Mucosa of gallbladder (tissue), 1 donor: Measurements from ENCODE around the gene MOSMO. TPM values are rescaled to one million over a fixed set of nuclear protein-coding genes. Genes with fewer than 3 reads are reported as not detected.
"Not testable (repeated sequence)": the region's sequence is repeated elsewhere in the genome, so short reads cannot be mapped to it uniquely, and the experiment has no call there.

ENCODE experiments used
- DNase-seq: peaks from one replicate; pipeline ENCODE4 v3.0.0-alpha.2; 2020; ENCODE audit warnings: low spot score
- total RNA-seq: library from RNA; stranded (reverse); gene quantifications from one replicate; pipeline ENCODE4 v1.2.1, GENCODE V29; 2021
- donor health status: DM: no; HTN: no; CAD: no.

MOSMO gene
- total RNA-seq, result 11.3 TPM

DNA sequence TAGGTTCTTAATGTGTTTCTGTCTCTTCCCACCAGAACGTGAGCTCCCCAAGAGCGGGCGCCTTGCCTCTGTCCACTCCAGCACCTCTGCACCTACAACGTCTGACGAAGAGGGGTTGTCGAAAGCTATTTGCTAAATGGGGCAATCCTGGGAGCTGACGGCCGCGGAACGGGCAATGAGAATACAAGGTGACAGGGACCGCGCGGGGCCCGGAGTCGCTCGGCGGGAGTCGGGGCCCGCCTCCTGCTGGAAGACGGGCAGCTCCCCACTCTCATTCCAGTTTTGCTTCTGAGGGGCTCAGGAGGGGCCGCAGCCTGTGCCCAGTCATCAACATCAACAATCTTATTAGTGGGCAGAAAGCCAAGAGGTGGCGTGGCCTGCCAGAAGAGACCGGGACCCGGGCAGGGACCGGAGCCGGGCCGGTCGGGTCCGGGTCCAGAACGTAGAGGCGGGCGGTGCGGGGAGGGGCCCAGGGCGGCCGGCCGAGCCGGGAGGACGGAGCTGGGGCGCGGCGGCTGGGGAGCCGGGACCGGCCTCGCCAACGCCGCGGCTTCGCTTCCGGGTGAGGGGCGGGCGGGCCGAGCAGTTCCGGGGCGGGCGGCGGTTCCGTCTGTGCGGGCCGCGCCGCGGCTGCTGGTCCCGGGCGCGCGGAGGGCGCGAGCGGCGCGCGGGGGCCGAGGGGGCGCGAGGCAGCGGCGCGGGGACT is at the start of gene MOSMO:
MOSMO (plus strand) TSS at position 603 of the 706 bp plus-strand sequence. CDS start 191 bp downstream, outside the sequence.
- peak; percentile 60 for DNase-seq

DNA sequence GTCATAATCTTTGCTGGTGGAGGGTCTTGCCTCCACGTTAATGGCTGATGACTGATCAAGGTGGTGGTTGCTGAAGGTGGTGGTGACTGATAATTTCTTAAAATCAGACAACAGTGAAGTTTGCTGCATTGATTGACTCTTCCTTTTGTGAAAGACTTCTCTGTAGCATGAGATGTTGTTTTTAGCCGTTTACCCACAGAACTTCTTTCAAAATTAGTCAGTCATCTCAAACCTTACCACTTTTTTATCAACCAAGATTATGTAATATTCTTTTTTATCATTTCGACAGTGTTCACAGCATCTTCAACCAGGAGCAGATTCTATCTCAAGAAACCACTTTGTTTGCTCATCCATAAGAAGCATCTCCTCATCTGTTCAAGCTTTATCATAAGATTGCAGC is 48.9 kb upstream of the MOSMO start:
- DNase-seq, result no peak

DNA sequence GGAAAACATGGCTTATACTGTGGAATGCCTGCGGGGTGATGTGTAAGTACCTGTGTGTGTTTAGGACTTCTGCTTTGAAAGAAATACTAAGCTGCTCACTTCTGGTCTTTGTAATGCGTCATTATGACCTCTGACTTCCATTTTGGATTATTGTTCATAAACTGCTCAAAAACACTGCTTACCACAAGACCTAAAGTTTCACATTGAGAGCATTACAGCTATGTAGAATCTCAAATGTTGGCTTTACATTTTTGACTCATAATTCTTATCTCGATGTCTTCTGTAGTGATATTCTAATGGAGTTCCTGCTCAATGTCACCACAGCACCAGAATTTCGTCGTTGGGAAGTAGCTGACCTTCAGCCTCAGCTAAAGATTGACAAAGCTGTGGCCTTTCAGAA is 45.4 kb upstream of the MOSMO start:
- DNase-seq, result no peak

DNA sequence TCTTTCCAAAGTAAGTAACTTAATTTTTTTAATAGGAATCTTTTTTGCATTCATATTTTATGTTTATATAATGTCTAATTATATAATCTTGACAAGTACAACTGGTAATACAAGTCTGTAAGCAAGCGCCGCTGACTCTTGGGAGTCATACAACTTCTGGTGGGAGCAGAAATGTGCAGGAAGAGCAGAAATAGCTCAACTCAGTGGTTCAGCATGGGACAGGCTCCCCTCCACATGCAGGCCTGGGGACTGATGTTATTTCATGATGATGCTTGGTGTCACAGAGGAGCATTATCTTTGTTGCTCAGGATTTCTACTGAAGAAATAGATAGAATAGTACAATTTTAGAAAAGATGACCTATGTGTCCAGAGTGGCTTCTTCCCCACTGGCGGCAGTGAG is 44.0 kb upstream of the MOSMO start:
- DNase-seq, result no peak

DNA sequence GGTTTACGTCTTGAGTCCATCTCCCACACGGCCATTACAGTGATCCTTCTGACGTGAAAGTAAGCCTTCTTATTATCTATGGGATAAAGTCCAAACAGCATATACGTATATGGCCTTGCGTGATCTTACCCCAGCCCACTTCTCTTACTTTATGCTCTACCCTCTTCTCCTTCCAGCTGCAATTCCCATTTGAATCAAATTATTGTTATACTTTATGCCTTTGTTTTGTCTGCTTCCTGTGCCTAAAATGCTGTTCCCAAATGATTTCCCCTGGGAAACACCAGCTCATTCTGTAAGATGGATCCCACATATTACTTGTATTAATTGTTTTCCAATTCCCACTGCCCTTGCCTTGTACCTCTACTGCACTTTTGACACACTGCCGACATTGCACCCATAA is 43.6 kb upstream of the MOSMO start:
- no peak for DNase-seq

DNA sequence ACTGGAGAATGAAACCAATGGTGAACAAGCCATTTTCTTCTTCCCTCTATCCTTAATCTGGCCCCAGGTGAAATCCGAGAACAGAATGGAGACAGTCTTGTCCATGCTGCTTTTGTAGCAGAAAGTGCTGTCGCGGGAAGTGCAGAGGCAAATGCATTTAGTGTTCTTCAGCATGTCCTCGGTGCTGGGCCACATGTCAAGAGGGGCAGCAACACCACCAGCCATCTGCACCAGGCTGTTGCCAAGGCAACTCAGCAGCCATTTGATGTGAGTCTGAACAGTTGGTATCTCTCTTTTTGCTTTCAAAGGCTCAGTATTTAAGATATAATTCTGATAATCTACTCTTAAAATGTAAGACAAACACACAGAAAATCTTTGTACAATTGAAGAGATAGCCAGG is 36.1 kb upstream of the MOSMO start:
- no peak for DNase-seq

DNA sequence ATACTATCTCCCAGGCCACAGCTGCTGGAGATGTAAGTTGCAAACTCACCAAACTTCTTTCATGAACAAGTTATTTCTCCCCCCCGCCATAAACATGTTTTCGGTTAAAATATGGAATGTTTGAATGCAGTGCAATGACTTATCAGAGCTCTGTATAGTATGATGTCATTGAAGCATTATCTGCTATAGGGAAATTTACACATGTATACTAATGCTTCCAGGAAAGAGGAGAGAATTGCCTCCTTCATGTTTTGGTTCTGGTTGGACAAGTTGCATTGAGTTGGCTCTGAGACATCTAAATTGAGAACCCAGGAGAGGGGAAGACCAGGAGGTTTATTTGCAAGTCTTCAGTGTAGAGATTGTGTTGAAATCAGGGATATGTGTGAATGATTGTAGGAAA is 34.0 kb upstream of the MOSMO start:
- no peak for DNase-seq

DNA sequence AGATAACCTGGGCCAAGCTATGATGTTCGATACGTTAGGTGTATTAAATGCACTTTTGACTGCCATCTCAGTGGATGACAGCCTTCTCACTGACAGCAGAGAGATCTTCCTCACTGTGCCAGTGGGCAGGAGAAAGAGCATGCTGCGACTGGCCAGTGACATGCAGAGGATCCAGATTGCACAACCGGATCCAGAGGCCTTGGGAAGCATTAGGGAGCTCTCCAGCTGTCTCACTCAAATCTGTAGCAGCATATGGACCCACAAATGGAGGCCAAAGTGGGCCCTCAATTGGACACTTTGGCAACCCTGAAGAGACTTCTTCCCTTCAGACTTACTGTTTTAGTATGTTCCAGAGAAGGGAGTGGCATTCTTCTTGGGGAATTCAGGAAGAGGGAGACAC is 27.9 kb upstream of the MOSMO start:
- DNase-seq, result no peak

DNA sequence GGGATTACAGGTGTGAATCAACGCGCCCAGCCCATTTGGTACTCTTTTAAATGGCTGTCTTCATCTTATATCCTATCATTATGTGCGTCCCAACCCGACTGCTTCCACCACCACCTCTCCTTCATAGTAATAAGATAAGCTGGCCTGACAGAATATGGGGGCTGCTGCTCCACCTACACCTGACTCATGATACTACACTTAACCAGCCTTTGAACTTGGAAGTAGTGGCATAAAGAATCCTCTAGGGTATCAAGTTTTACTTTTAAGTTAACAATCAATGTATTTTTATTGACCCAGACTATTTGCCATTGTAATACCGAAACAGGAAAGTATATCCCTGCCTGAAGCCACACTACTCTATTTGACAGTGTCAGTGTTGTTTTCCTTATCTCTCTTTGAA is 25.8 kb upstream of the MOSMO start:
- DNase-seq, result no peak

DNA sequence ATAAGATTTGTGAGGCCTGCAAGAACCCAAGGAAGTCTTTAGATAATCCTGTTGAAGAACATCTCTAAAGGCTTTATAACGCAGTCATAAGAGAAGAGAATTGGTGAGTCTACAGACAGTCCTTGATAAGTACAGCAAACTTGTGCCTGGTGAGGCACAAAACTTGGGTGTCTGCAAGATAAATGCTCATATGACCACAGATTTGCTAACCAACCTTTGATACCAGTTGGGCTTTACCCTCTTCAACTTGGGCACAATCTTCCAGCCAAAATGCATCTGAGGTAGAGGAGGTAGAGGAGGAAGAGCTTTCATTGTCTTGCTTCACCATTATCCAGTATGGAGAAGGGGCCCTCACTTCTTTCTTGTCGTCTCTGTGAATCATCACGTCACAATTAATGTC is 23.8 kb upstream of the MOSMO start:
- DNase-seq, result no peak

DNA sequence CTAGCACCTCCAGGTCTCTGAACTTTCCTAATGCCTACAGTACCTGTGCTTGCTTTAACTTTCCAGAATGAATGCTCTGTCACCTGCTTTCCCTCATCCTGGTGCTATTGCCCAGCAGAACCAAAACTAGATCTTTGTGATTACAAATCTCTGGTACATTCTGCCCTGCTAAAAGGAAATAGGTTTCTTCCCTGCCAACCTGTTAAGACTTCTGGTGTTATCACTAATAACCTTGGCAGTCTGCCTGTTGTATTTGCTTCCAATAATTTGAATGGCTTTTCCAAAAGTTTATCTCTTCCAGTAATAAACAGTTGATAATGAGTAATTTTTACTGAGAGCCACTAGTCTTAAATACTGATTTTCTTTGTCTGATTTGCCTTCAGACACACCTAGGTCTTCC is 22.4 kb upstream of the MOSMO start:
- no peak for DNase-seq

DNA sequence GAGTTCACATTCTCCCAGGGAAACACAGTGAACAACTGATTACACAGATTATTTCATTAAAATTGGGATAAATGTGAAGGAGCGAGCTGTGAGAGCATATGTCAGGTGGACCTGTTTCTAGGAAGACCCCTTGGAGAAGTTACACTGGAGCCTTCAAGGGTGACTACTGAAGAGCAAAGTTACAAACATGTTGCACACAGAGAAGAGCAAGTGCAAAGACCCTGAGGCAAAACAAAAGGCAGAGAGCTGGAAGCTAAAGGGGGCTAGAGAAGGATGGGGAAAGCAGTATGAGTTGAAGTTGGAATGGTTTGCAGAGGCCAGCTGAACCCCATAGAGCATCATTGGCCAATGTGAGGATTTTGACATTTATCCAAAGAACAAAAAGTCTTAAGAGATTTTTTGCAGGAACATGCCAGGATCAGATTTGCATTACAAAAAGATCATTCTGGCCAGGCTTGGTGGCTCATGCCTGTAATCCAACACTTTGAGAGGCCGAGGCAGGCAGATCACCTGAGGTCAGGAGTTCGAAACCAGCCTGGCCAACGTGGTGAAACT is 21.1 kb upstream of the MOSMO start:
- DNase-seq, result no peak

DNA sequence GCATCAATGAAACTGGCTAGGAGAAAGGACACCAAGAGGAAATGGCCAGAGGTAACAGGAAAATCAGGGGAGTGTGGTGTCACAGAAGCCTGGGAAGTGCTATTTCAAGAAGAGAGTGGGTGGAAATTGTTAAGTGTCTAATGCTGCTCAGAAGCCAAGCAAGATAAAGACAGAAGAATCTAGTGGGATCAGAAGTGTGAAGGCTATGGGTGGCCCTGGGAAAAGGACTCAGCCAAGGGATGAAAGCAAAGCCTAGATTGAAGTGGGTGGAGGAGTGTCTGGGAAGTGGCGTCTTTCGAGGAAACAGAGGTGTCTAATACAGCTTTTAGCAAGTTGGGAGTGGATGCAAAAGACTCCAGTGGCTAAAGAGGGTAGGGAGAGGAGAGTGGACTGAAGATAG is 20.4 kb upstream of the MOSMO start:
- no peak for DNase-seq

DNA sequence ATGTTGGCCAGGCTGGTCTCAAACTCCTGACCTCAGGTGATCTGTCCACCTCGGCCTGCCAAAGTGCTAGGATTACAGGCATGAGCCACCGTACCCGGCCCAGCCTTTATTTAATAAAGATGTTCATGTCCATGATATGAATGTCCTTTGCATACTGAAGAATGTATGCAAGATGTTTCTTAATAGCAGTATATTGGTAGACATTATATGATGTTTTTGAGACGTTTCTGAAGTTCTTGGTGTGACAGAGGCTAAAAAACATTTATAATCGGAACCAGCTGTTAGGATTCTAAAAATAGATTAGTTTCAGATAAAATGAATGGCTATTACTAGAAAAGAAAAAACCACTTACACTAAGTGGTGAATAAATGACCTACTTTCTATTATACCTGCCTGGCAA is 18.8 kb upstream of the MOSMO start:
- no peak for DNase-seq

DNA sequence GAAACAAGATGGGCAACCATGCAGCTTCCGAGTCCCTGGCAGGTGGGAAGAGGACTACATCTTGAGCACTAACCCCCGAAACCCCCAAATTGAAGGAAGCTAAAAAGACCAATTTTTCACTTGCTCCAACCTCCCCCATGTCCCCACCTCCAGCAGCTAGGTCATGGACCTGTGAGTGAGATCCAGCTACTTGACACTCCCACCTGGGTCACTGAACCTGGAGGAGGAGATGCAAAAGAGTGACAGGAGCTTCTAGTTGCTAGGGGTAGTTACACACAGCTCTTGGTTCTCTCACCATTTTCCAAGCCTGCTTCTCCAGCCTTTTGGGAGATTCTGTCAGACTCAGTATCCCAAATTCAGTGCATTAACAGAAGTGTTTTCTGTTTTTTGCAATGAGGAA is 18.2 kb upstream of the MOSMO start:
- no peak for DNase-seq

DNA sequence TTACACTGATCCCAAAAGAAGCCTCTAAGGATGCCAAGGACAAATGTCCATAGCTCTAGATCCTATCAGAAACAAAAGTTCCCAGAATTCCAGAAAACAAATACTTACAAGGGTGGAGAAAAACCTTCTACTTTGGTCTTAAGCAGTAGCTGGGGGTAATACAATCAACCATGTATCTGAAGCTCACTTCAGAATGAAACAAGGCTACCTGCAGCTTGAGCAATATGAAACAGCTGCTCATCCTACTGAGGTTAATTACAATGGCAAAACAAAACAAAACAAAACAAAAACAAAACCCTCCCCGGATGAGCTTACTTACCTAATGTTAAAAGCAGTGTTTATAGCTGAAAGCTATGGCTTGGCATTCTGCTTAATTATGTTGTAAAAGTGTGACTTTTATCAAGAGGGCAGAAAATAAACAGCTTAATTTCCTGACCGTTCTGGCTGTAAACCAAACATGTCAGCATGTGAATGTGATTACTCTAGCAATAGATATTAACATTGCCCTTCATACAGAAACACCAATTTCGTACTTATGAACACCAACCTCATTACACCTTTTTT is 17.4 kb upstream of the MOSMO start:
- DNase-seq, result no peak

DNA sequence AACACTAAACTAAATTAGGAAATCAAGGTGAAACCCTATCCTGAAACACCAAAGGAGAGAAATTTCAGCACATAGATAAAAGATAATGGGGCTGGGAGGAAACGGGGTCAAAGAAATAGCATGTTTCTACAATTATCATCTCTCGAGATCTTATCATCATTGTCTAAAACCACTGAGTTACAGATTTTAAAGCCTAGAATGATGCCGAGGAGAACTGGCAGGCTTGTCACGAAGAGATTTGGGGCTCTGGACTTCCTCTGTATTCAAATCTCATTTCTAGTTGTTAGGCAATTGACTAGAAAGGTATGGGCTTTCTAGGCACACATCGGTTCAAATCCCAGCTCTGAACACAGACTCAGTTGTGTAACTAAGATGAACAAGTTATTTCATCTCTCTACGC is 16.3 kb upstream of the MOSMO start:
- no peak for DNase-seq

DNA sequence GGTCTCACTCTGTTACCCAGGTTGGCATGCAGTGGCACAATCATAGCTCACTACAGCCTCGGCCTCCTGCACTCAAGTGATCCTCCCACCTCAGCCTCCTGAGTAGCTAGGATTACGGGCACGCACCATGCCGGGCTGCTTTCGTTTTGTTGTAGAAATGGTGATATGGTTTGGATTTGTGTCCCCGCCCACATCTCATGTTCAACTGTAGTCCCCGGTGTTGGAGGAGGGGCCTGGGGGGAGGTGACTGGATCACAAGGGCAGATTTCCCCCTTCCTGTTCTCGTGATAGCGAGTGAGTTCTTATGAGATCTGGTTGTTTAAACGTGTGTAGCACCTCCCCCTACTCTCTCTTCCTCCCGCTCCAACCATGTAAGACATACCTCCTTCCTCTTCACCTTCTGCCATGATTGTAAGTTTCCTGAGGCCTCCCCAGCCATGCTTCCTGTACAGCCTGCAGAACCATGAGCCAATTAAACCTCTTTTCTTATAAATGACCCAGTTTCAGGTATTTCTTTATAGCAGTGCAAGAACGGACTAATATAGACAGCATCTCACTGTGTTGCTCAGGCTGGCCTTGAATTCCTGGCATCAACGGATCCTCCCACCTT is 12.9 kb upstream of the MOSMO start:
- no peak for DNase-seq

DNA sequence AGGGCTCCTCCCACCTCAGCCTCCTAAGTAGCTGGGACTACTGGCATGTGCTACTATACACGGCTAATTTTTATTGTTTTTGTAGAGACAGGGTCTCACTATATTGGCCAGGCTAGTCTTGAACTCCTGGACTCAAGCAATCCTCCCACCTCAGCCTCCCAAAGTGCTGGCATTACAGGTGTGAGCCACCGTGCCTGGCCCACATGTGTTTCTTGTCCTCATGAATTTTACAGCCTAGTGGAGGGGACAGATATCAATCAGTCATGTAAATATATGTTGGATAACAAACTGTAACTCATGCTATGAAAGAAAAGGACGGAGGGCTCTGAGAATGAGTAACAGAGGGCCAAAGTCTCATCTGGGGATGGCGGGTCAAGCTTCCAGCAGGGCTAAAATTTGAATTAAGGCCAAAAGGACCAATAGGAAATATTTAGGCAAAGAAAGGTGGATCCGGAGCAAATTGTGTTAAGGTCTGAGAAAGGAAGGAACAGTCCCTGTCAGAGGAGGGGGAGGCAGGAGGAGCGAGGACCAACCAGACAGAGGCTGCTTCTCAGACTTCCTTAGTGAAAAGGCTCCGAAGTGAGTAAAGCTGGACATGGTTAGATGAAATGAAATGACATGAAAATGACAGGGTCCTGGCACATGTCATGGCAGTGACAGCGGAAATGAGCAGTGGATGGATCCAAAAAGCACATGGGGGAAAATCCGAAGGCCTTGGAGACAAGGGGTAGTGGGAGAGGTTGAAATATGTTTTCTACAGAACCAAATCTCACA is 10.8 kb upstream of the MOSMO start:
- DNase-seq, result no peak

DNA sequence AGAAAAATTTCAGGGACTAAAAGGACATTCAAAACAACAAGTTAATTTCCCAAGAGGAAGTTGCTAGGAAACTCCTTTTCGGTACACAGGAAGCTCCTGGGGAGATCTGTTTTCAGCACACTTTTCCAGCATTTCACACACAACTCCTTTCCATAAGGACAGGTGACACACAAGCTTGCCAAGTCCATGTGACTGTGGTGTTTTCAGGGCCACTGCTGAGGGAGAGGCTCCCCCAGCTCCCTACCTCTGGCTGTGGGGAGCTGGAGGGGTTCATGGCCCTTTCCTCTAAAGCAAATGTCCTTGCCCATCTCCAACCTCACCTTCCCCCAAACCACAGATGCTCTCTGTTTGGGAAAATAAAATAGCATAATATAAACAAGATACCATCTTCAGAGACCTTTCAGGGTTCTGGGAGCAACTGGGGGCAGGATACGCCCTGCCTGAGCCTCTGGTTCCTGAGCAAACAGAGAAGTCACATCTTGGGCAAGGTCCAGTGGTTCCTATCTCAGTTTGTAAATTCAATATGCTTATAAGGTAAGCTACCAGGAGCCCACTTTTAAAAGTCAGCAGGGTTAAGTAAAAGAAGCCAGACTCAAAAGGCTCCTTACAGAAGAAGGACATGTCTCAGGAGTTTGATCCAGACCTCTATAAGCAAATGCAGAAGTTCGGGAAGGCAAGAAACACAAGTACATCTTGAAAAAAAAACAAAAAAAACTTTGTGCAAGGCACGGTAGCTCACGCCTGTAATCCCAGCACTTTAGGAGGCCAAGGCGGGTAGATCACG is 10.0 kb upstream of the MOSMO start:
- no peak for DNase-seq

DNA sequence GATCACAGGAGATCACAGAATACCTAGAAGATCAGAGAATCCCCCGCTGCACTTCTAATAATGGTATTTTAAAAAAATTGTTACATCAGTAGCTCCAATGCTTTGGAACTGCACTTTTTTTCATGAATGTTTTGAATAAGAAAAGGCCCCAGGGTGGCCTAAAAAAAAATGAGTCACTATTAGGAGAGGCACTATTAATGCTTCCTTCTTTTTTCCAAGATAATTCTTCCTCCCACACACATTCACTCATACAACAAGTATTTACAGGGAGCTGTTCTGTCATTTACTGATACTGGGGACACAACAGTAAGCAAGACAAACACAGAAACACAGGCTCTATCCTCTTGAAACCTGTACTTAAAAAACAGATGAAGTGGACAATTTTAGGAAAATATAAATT is 6.3 kb upstream of the MOSMO start:
- DNase-seq, result no peak

DNA sequence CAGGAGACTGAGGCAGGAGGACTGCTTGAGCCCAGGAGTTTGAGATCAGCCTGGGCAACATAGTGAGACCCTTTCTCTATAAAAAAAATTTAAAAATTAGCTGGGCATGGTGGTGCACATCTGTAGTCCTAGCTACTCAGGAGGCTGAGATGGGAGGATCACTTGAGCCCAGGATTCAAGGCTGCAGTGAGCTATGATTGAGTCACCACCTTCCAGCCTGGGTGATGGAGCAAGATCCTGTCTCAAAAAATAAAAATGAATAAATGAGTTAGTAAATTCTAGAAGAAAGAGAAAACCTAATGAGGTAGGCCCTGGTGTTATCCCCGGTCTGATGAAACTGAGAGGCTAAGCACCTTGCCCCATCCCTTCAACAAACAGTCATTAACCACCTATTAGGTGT is 5.9 kb upstream of the MOSMO start:
- not testable (repeated sequence) for DNase-seq
